ENCODE data around the gene OR51M1. TPM values are rescaled to one million over a fixed set of nuclear protein-coding genes. Genes with fewer than 3 reads are reported as not detected.

OR51M1 gene
- total RNA-seq = not detected in 2 replicates

GRCh38 chr11:5383576-5383975 lies at the start of gene OR51M1:
TSS of gene OR51M1 (plus strand) at chr11:5383812. CDS start at chr11:5389399, 5,587 bp downstream.

GRCh38 chr11:5343474-5344335 lies 39.9 kb upstream of the OR51M1 start, which contains the start of gene OR51B5:
TSS of gene OR51B5 (minus strand) at chr11:5343524. CDS start at chr11:5343524, 0 bp downstream.

GRCh38 chr11:5351208-5351607 lies 32.4 kb upstream of the OR51M1 start, which contains the start of gene OR51B6:
TSS of gene OR51B6 (plus strand) at chr11:5351508. CDS start at chr11:5351508, 0 bp downstream.

GRCh38 chr11:5421811-5422210 lies 38.2 kb downstream of the OR51M1 start, which contains the start of gene OR51Q1:
TSS of gene OR51Q1 (plus strand) at chr11:5422111. CDS start at chr11:5422201, 90 bp downstream.

DNA sequence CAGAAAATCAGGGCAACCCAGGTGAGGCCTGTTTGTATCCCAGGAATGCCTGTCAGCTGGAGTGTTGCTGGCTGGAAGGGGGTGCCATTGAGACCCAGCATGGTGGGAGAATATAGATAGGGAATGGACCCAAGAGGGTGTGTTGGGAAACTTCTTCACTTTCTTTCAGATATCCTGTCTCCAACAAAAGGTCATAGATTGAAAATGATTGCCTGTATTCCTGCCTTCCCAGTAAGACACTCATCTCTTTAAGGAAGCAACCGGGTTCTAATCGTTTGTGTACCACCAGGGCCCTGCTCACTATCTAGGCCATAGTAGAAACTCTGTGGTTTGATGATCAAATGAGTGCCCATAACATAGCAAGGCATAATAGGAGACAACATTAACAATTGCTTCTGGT lies 57.8 kb downstream of the OR51M1 start, which contains the start of gene OR51I1:
OR51I1 (minus strand) TSS at position 101 of the 400 bp plus-strand sequence; CDS start at position 101, 0 bp downstream.

Other genes starting within 250 kb of the OR51M1 start
- not detected in 2 replicates for gene OR52A5, start 245.5 kb upstream of the OR51M1 start, total RNA-seq
- not detected in 2 replicates for gene OR52A1, start 229.1 kb upstream of the OR51M1 start, total RNA-seq
- gene OR51V1, start 183.1 kb upstream of the OR51M1 start, total RNA-seq = not detected in 2 replicates
- gene HBB, start 156.7 kb upstream of the OR51M1 start, total RNA-seq = not detected in 2 replicates
- gene HBD, start 149.3 kb upstream of the OR51M1 start, total RNA-seq = 0.34 TPM in 1 of 2 replicates, not detected in the other
- not detected in 2 replicates for gene HBG1, start 134.0 kb upstream of the OR51M1 start, total RNA-seq
- 0.32 TPM in 1 of 2 replicates, not detected in the other for gene HBG2, start 129.0 kb upstream of the OR51M1 start, total RNA-seq
- gene HBE1, start 113.9 kb upstream of the OR51M1 start, total RNA-seq = 0.09 TPM in 1 of 2 replicates, not detected in the other
- not detected in 2 replicates for gene OR51B4, start 81.9 kb upstream of the OR51M1 start, total RNA-seq
- gene OR51B2, start 59.5 kb upstream of the OR51M1 start, total RNA-seq = not detected in 2 replicates
- gene OR51B5, start 40.3 kb upstream of the OR51M1 start, total RNA-seq = 0.26 and 0.32 TPM in 2 replicates
- gene OR51B6, start 32.3 kb upstream of the OR51M1 start, total RNA-seq = not detected in 2 replicates
- not detected in 2 replicates for gene OR51Q1, start 38.3 kb downstream of the OR51M1 start, total RNA-seq
- gene OR51I1, start 57.7 kb downstream of the OR51M1 start, total RNA-seq = 0.60 TPM in 1 of 2 replicates, not detected in the other
- gene OR51I2, start 65.5 kb downstream of the OR51M1 start, total RNA-seq = not detected in 2 replicates
- not detected in 2 replicates for gene OR52D1, start 104.9 kb downstream of the OR51M1 start, total RNA-seq
- 0.09 and 0.16 TPM in 2 replicates for gene UBQLN3, start 126.1 kb downstream of the OR51M1 start, total RNA-seq
- gene UBQLNL, start 132.9 kb downstream of the OR51M1 start, total RNA-seq = 0.16 and 0.17 TPM in 2 replicates
- 0.60 and 0.63 TPM in 2 replicates for gene OR52H1, start 164.7 kb downstream of the OR51M1 start, total RNA-seq
- gene OR52B6, start 197.1 kb downstream of the OR51M1 start, total RNA-seq = not detected in 2 replicates
- 2.5 and 3.8 TPM in 2 replicates for gene TRIM6, start 212.8 kb downstream of the OR51M1 start, total RNA-seq
- gene TRIM34, start 241.2 kb downstream of the OR51M1 start, total RNA-seq = 19.4 and 23.1 TPM in 2 replicates

Measured in bronchial smooth muscle cell (primary cell).